Measurements from ENCODE around the gene INPP5F. TPM values are rescaled to one million over a fixed set of nuclear protein-coding genes. Genes with fewer than 3 reads are reported as not detected.
A peak's percentile ranks its signal among the peaks of the same experiment; 100 is the strongest.

INPP5F gene
- total RNA-seq, 1 donor from 2014 or later: 18.3 TPM

DNA sequence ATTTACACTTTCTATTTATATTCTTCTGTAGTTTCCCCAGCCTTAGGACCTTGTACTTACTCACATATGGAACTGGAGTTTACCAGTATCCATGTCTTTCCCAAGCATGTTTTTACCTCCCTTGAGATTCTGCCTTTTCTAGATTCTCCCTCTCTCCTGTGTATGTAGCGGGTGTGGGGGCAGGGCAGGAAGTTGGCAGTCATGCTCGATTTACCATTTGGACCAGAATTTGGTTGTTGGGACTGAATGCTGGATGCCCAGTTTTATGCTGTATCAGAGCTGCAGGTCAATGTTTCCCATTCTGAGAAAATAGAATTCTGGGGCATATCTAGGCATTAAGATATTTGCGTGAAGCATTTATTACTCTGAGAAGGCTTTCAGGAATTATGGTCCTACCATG, 14.2 kb downstream of the INPP5F start:
- H3K27me3 Mint-ChIP-seq: no peaks in the 10 kb centered on the region
- H3K4me1 Mint-ChIP-seq: peaks cover 12% of the 10 kb centered on the region
- peaks cover 2% of the 10 kb centered on the region for H3K36me3 Mint-ChIP-seq (ENCODE audit: low read depth)
- no peak overlapping the region for H3K4me3 Mint-ChIP-seq
- no peaks in the 10 kb centered on the region for H3K9me3 Mint-ChIP-seq
- DNase-seq: no peak
- intact Hi-C loops (cut with micrococcal nuclease): no loop called here
- no peak overlapping the region for H3K27ac Mint-ChIP-seq

DNA sequence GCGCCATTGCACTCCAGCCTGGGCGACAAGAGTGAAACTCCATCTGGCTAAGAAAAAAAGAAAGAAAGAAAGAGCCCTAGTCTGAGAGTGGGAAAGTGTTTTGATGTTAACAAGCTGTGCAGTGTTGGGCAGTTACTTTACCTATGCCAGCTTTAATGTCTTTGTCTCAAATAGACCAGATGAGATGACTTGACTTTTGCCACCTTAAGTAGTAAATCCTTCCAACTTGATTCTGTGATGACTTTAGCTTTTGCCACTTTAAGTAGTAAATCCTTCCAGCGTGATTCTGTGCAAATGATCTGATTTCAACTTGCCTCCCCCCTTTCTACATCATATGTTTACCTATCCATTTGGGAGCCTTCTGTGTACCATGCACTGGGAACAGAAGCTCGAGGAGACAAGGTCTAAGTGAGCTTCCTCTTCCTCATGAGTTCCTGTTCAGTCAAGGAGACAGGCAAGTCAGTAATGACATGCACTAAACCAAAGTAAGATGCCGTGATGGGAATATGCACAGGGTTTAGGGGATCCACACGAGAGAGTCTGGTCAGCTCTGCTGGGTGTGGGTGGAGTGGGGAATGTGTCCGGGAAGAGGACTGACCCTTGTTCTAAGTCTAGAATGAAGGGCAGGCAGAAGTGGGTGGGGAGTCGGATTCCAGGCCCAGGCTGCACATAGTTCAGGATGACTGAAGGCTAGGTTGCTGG, 17.2 kb downstream of the INPP5F start:
- Mint-ChIP-seq H3K4me3 (no peak overlapping the region), H3K36me3 (ENCODE audit: low read depth) (peaks cover 2% of the 10 kb centered on the region), H3K9me3 (no peaks in the 10 kb centered on the region), H3K27ac (no peak overlapping the region), H3K27me3 (no peaks in the 10 kb centered on the region), H3K4me1 (peaks cover 4% of the 10 kb centered on the region)
- no peak for DNase-seq
- intact Hi-C loops (cut with micrococcal nuclease): no loop called here

DNA sequence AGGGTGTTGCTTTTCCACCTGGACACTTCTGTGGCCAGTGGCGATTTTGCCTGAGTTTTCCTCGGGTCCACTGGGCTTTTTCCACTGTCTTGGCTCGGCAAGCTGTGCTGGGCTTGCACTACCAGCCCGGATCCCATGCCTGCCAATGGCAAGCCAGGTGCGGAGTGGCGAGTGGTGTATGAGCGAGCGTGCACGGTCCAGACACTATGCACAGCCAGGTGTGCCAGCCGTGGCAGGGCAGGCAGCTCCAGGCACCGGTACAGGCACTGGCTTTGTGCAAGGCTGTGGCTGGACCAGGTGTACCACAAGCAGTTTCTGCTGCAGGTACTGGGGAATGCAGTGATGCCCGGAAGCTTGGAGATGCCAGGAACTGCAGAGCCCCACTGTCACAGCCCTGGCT, 22.1 kb downstream of the INPP5F start:
- Mint-ChIP-seq H3K27ac (no peak overlapping the region), H3K4me1 (peaks cover 4% of the 10 kb centered on the region), H3K4me3 (no peak overlapping the region), H3K9me3 (no peaks in the 10 kb centered on the region), H3K27me3 (no peaks in the 10 kb centered on the region), H3K36me3 (ENCODE audit: low read depth) (peaks cover 5% of the 10 kb centered on the region)
- intact Hi-C loops (cut with micrococcal nuclease): no loop called here
- no peak for DNase-seq

DNA sequence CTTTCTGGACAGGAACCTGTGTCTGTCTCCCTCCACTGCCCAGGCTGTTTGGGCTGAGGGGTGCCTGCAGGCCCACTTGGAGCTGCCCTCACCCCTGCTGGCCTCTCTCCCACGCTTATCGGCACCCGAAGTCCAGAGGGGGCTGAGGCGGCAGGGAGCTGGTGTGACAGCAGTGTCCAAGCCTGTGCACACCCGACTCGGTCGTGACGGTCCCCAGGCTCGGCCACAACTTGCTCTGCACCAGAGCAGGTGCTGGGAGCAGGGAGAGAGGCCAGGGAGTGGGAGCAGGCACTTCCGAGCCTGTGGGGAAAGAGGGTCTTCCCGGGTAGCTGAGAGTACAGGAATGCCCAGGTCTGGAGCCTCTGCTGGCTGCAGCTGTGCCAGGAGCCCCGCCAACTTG, 23.0 kb downstream of the INPP5F start:
- H3K27me3 Mint-ChIP-seq: no peaks in the 10 kb centered on the region
- no peak overlapping the region for H3K27ac Mint-ChIP-seq
- H3K36me3 Mint-ChIP-seq (ENCODE audit: low read depth): peaks cover 5% of the 10 kb centered on the region
- intact Hi-C loops (cut with micrococcal nuclease): no loop called here
- peaks cover 4% of the 10 kb centered on the region for H3K4me1 Mint-ChIP-seq
- no peaks in the 10 kb centered on the region for H3K9me3 Mint-ChIP-seq
- H3K4me3 Mint-ChIP-seq: no peak overlapping the region
- DNase-seq: no peak

DNA sequence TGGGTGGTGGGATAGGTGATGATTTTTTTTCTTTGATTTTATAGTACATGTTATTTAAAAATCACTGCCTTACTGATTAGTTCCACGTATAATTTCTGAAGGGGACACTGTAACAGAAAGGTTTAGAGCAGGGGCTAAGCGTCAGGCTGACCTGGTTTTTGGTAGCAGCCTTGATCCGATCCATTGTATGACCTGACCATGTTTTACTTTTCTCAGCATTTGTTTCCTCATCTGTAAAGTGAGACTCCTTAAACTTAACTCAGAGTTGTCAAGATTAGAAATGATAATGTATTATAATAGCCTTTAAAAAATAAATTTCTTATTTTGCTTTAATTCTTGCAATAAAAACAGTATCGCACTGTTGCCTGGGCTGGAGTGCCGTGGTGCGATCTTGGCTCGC, 23.6 kb downstream of the INPP5F start:
- Mint-ChIP-seq H3K9me3 (no peaks in the 10 kb centered on the region), H3K27me3 (no peaks in the 10 kb centered on the region), H3K4me3 (no peak overlapping the region), H3K27ac (no peak overlapping the region), H3K36me3 (ENCODE audit: low read depth) (peaks cover 5% of the 10 kb centered on the region), H3K4me1 (peaks cover 4% of the 10 kb centered on the region)
- DNase-seq: no peak
- intact Hi-C loops (cut with micrococcal nuclease): no loop called here

DNA sequence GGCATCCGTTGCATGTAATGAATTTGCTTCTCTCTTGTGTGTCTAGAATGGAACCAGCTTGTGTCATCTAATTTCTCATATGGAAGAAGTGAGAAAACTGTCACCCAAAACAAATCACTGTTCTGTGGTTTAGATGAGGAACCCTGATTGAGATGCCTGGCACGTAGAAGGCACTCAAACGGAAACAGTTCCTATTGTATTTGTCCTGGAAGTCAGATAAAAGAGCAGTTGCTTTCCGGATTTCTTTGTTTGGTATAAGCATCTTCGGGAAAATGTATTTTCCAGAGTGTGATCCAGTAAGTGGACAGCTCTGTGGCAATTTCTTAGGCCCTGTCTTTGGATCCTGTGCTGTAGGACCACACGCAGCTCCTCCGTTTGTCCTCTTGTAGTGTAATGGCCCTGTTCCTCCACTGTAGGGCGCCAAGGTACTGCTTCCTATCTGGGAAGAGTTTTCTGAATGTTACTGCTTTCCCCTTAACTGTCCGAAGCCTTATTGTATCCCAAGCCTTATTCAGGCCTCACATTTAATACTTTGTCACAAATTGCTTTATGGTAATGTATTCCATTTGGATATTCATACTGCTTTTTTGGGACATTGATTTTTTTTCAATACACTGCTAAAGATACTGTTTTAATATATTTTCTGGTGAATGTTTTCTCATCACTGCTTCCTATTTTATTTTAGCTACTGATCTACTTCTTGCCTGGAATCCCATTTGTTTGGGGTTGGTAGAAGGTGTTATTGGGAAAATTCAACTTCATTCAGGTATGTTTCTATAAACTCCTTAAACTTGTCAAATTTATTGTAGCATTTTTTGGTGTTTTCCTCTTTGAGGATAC, 24.8 kb downstream of the INPP5F start:
- Mint-ChIP-seq H3K36me3 (ENCODE audit: low read depth) (peaks cover 3% of the 10 kb centered on the region), H3K27me3 (no peaks in the 10 kb centered on the region), H3K4me3 (no peak overlapping the region), H3K9me3 (no peaks in the 10 kb centered on the region), H3K27ac (no peak overlapping the region), H3K4me1 (peaks cover 2% of the 10 kb centered on the region)
- peak; percentile 87 for DNase-seq
- intact Hi-C loops (cut with micrococcal nuclease): loop anchor here (1.0 to 5.0 kb wide), 3 partner anchors 64 to 172 kb away; no protein-coding TSS in a partner anchor

DNA sequence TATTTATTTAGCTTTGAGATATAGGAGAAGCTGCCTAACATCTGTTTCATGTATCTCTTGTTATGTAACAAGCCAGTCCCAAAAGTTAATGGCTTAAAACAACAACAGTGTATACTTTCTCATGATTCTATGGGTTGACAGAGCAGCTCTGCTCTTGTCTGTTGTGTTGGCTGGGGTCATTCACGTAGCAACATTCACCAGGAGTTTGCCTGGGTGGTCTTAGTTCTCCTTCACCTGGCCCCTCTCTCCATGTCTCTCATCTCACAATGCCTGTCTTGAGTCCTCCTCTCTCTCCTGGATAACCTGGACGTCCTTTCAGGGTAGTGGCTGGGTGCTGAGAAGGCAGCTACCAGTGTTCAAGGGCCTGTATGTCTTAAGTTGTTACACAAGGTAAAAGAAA, 27.5 kb downstream of the INPP5F start:
- H3K27me3 Mint-ChIP-seq: no peaks in the 10 kb centered on the region
- intact Hi-C loops (cut with micrococcal nuclease): loop anchor here (5.0 kb wide), 1 partner anchor 169 kb away; no protein-coding TSS in a partner anchor

DNA sequence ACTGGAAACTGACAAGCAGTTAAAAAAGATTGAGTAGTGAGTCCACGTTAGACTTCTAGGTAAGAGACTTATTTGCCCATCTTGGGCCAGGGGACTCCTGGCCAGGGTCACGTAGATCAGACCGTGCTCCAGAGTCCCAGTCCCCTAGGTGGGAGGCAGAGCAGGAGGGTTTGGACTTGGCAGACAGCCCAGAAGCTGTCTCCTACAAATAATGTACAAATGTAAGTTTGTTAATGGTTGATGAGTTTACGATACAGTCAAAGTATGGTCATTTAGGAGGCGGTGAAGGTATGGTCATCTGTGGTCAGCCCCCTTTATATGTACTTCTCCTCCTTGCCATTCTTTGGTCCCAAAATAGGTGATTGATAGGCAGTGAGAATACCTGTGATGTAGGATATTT, 28.2 kb downstream of the INPP5F start:
- H3K9me3 Mint-ChIP-seq: no peaks in the 10 kb centered on the region
- no peak overlapping the region for H3K27ac Mint-ChIP-seq
- no peak overlapping the region for H3K4me3 Mint-ChIP-seq
- no peaks in the 10 kb centered on the region for H3K27me3 Mint-ChIP-seq
- no peak for DNase-seq
- peaks cover 2% of the 10 kb centered on the region for H3K4me1 Mint-ChIP-seq
- peaks cover 6% of the 10 kb centered on the region for H3K36me3 Mint-ChIP-seq (ENCODE audit: low read depth)
- intact Hi-C loops (cut with micrococcal nuclease): loop anchor here (5.0 kb wide), 1 partner anchor 168 kb away; no protein-coding TSS in a partner anchor

More for the DNA sequence above, 27.5 kb downstream of the INPP5F start:
- Mint-ChIP-seq H3K36me3 (ENCODE audit: low read depth) (peaks cover 6% of the 10 kb centered on the region), H3K27ac (no peak overlapping the region), H3K4me3 (no peak overlapping the region), H3K4me1 (peaks cover 2% of the 10 kb centered on the region), H3K9me3 (no peaks in the 10 kb centered on the region)
- DNase-seq: no peak

DNA sequence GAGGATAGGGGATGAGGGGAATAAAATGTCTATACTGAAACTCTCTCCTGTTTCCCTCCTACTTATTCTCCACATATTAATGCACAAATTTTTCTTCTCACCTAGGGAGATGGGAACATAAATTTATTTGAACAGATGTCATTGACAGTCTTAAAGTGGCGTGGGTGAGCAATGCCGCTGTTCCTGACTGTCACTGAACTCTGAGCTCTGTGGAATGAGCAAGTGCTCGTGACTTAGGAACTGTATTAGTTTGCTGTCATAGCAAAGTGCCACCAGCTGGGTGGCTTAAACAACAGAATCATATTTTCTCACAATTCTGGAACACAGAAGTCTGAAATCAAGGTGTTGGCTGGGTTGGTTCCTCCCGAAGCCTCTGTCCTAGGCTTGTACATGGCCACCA, 29.1 kb downstream of the INPP5F start:
- no peaks in the 10 kb centered on the region for H3K9me3 Mint-ChIP-seq
- no peaks in the 10 kb centered on the region for H3K27me3 Mint-ChIP-seq
- H3K36me3 Mint-ChIP-seq (ENCODE audit: low read depth): peaks cover 8% of the 10 kb centered on the region
- no peak for DNase-seq
- intact Hi-C loops (cut with micrococcal nuclease): loop anchor here (5.0 kb wide), 1 partner anchor 167 kb away; no protein-coding TSS in a partner anchor
- H3K4me1 Mint-ChIP-seq: peaks cover 3% of the 10 kb centered on the region
- no peak overlapping the region for H3K4me3 Mint-ChIP-seq
- H3K27ac Mint-ChIP-seq: no peak overlapping the region

DNA sequence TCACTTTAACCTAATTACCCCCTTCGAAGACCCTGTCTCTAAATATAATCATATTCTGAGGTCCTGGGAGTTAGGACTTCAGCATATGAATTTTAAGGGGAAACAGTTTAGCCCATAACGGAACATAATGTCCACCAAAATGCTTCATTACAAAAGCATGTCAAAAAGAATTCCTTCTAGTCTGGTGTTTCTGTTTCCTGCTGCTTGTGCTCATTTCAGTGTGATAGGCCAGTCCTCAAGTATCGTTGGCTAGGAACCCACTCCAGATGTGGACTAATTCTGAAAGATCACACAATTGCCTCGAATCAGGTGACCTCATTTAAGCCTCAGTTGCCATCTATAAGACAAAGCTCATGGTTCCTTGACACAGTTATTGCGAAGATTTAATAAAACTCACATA, 29.6 kb downstream of the INPP5F start:
- DNase-seq: no peak
- Mint-ChIP-seq H3K27ac (no peak overlapping the region), H3K4me3 (no peak overlapping the region), H3K27me3 (no peaks in the 10 kb centered on the region), H3K4me1 (peaks cover 3% of the 10 kb centered on the region), H3K9me3 (no peaks in the 10 kb centered on the region), H3K36me3 (ENCODE audit: low read depth) (peaks cover 8% of the 10 kb centered on the region)
- intact Hi-C loops (cut with micrococcal nuclease): no loop called here

DNA sequence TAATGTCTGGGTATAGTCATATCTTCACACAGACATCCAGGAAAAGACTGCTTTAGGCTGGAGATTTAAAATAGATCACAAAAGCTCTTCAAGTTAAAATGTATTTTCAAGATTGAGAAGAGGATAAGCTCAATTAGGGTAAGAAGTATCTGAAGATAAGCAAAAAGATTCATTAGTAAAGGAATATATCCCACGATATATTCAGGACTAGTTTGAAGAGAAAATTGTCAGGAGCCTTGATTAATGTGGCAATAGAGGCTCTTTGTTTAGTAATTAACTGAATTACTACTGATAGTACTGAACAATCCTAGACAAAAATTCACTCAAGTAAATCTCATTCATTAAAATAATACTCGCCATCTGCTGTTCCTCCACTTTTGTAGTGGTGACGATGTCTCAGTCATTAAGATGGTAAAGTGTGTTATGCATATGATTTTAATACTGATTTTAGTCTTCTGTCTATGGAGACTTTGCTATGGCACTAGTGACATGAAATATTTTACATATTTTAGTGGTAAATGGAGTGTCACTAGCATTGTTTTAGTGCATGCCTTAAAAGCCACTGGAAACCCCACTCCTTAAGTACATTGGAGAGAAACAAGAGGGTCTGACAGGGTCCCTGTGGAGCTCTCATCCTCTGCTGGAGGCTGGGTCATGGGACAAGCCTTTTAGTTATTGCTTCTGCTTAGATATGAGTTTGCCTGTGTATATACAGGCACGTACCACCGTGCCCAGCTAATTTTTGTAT, 32.8 kb downstream of the INPP5F start:
- H3K9me3 Mint-ChIP-seq: no peaks in the 10 kb centered on the region
- H3K4me1 Mint-ChIP-seq: peaks cover 6% of the 10 kb centered on the region
- H3K36me3 Mint-ChIP-seq (ENCODE audit: low read depth): peaks cover 5% of the 10 kb centered on the region
- no peak for DNase-seq
- intact Hi-C loops (cut with micrococcal nuclease): no loop called here
- H3K27me3 Mint-ChIP-seq: no peaks in the 10 kb centered on the region
- no peak overlapping the region for H3K27ac Mint-ChIP-seq
- no peak overlapping the region for H3K4me3 Mint-ChIP-seq

DNA sequence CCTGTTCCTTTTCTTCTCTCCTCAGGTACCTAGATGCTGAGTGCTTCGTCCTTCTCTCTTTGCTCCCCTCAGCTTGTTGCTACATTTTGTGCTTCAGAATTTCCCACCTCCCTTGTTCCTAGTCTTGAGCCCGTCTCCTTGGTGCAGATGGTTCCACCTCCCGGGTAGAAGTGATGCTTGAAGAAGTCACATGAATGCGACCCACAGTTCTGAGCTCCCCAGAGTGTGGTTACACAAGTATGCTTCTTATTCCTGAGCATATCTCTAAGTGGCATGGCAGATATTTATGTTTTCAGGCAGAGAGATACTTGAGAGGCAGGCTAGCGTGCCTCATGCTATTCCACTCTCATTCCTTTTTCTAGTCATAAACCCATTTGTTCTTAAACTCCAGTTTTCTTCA, 34.0 kb downstream of the INPP5F start:
- intact Hi-C loops (cut with micrococcal nuclease): no loop called here
- Mint-ChIP-seq H3K27ac (no peak overlapping the region), H3K27me3 (no peaks in the 10 kb centered on the region), H3K4me3 (no peak overlapping the region), H3K9me3 (no peaks in the 10 kb centered on the region), H3K36me3 (ENCODE audit: low read depth) (peaks cover 5% of the 10 kb centered on the region), H3K4me1 (peaks cover 6% of the 10 kb centered on the region)
- no peak for DNase-seq

DNA sequence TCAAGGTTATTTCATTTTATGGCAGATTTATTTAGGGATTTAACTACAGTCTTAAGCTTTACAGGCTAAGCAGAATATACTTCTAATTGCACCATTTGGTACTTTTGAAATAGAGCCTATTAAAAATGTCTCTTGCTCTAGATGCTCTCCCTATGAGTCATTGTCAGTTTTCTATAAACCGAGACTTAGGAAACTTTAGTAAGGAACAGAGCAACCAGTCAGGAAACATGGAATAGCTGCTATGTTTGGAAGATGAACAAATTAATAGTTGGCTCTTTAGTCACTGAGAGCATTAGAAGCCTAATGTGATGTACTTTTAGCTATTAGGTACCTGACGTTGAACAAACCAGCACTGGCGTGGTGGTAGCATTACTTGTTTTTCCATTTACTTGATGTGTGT, 35.3 kb downstream of the INPP5F start:
- Mint-ChIP-seq H3K4me3 (no peak overlapping the region), H3K36me3 (ENCODE audit: low read depth) (peaks cover 5% of the 10 kb centered on the region), H3K27ac (no peak overlapping the region), H3K9me3 (no peaks in the 10 kb centered on the region), H3K4me1 (peaks cover 6% of the 10 kb centered on the region), H3K27me3 (no peaks in the 10 kb centered on the region)
- no peak for DNase-seq
- intact Hi-C loops (cut with micrococcal nuclease): no loop called here

DNA sequence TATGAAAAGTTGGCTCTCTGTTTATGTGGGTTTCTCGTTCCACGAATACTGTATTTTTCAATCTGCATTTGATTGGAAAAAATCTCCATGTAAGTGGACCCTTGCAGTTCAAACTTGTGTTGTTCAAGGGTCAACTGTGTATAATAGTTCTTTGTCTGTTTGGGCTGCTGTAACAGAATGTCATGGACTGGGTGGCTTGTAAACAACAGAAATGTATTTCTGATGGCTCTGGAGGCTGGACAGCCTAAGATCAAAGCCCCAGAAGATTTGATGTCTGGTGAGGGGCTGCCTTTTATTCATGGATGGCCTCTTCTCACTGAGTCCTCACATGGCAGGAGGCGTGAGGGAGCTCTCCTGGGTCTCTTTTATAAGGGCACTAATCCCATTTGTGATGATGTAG, 36.2 kb downstream of the INPP5F start:
- H3K4me3 Mint-ChIP-seq: no peak overlapping the region
- intact Hi-C loops (cut with micrococcal nuclease): no loop called here
- H3K27me3 Mint-ChIP-seq: no peaks in the 10 kb centered on the region
- peaks cover 5% of the 10 kb centered on the region for H3K36me3 Mint-ChIP-seq (ENCODE audit: low read depth)
- H3K27ac Mint-ChIP-seq: no peak overlapping the region
- DNase-seq: no peak
- peaks cover 6% of the 10 kb centered on the region for H3K4me1 Mint-ChIP-seq
- no peaks in the 10 kb centered on the region for H3K9me3 Mint-ChIP-seq

All from activated CD4-positive, alpha-beta T cell treated with anti-CD3 and anti-CD28 coated beads, Interleukin-2, amount 10 ng/mL, durations not matched to agents 24 days and 14 days (primary cell).